Uterus (tissue), 4 donors: Measurements from ENCODE around the gene LNPEP. TPM values are rescaled to one million over a fixed set of nuclear protein-coding genes. Genes with fewer than 3 reads are reported as not detected.

ENCODE experiments used
- DNase-seq, 2 donors: peaks; one replicate each; pipeline ENCODE4 v3.0.0-alpha.2; 2019 to 2020
- H3K27ac ChIP-seq, 2 donors: fragments of 200-600 bp; sonication (generic); 1 replicate in 1 of 2; 2 replicates in 1 of 2; pipeline ENCODE4 v1.5.1; 2016 to 2018
- H3K27me3 ChIP-seq, 2 donors: fragments of 200-600 bp; sonication (generic); one replicate each; pipeline ENCODE4 v1.5.1; 2018 to 2019; ENCODE audit warnings: control low read depth in 1 of 2
- H3K36me3 ChIP-seq, 2 donors: fragments of 200-600 bp; sonication (generic); one replicate each; pipeline ENCODE4 v1.5.1; 2019; ENCODE audit warnings: control low read depth in 1 of 2
- H3K4me1 ChIP-seq, 2 donors: fragments of 200-600 bp; sonication (generic); one replicate each; pipeline ENCODE4 v1.5.1; 2018 to 2019; ENCODE audit warnings: control low read depth in 1 of 2
- H3K4me3 ChIP-seq, 2 donors: fragments of 200-600 bp; sonication (generic); 1 replicate in 1 of 2; 2 replicates in 1 of 2; pipeline ENCODE4 v1.5.1; 2018 to 2019; ENCODE audit warnings: mild to moderate bottlenecking in 1 of 2
- H3K9me3 ChIP-seq, 2 donors: fragments of 200-600 bp; sonication (generic); one replicate each; pipeline ENCODE4 v1.5.1; 2019; ENCODE audit warnings: control low read depth in 1 of 2
- POLR2A ChIP-seq, 2 donors: fragments of 450-650 bp; IDR thresholded peaks; one replicate each; pipeline ENCODE4 v1.6.1; 2016; ENCODE audit warnings: antibody characterized with exemption in 2 of 2, mild to moderate bottlenecking in 1 of 2, moderate library complexity in 1 of 2
- intact Hi-C: fragments of 100-400 bp; cut with DNase I; formaldehyde crosslinking; loops from one replicate; pipeline ENCODE4 v1.15.1; 2023; ENCODE audit warnings: low total_unique reads
- total RNA-seq, 4 donors: library from RNA; depleted of rRNA in 3 of 4; stranded (reverse); fragments of >200 nt in 3 of 4; gene quantifications; one replicate each; pipeline versions ENCODE4 v1.1.0 to v1.2.4, GENCODE V29; 2014 to 2023
- TF ChIP-seq, protein P1 (sequence below), 4 experiments: fragments of 200-600 bp in 2 of 4; fragments of 450-650 bp in 2 of 4; sonication (generic) in 2 of 4; IDR thresholded peaks; one replicate each; pipeline ENCODE4 v1.5.1; 2016 to 2019; ENCODE audit warnings: antibody characterized with exemption in 4 of 4, mild to moderate bottlenecking in 2 of 4, moderate library complexity in 1 of 4
- donor health status: DM: yes; HTN: yes; CAD: no.

LNPEP gene
- total RNA-seq, 4 donors from 2014 or later = 32.5 to 93.9 (median 51.1) TPM

DNA sequence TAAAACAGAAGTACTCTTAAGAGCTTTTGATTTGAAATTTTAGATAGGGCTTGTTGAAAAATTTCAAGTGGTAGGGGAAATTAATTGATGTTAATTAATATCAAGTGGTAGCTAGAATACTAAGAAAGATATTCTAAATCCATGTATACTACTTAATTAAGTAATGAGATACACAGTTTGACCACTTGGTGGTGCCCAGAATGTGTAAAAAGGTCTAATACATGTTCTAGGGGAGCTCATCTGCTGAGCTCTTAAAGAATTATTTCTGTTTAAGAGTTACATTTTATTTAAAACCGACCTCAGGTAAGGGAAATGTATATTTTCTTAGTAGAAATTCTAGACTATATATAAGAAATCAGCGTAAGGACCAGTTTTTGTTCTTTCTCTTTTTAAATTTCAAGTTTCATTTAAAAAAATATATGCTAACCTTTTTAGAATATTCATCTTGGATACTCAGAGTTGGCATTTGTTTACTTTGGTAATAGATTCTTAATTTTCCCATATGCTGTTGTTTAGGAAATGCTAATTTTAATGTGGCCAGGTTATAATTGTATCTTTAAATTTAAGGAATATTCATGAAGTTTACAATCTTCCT is 61.5 kb downstream of the LNPEP start:
- TF ChIP-seq POLR2A (IDR thresholded peaks at IDR 0.05) = no peak
- TF ChIP-seq, protein P1, sequence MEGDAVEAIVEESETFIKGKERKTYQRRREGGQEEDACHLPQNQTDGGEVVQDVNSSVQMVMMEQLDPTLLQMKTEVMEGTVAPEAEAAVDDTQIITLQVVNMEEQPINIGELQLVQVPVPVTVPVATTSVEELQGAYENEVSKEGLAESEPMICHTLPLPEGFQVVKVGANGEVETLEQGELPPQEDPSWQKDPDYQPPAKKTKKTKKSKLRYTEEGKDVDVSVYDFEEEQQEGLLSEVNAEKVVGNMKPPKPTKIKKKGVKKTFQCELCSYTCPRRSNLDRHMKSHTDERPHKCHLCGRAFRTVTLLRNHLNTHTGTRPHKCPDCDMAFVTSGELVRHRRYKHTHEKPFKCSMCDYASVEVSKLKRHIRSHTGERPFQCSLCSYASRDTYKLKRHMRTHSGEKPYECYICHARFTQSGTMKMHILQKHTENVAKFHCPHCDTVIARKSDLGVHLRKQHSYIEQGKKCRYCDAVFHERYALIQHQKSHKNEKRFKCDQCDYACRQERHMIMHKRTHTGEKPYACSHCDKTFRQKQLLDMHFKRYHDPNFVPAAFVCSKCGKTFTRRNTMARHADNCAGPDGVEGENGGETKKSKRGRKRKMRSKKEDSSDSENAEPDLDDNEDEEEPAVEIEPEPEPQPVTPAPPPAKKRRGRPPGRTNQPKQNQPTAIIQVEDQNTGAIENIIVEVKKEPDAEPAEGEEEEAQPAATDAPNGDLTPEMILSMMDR (IDR thresholded peaks at IDR 0.05) = peak in 3 of 4 experiments; percentile 18 to 39 (median 37)
- no peaks in the 10 kb centered on the region for H3K36me3 ChIP-seq
- intact Hi-C loops = no loop called here
- no peak overlapping the region for H3K4me3 ChIP-seq
- H3K9me3 ChIP-seq = no peaks in the 10 kb centered on the region
- no peaks in the 10 kb centered on the region for H3K27me3 ChIP-seq
- peak in 1 of 2 donors; percentile 16 for DNase-seq
- H3K27ac ChIP-seq = no peak overlapping the region
- no peaks in the 10 kb centered on the region for H3K4me1 ChIP-seq

DNA sequence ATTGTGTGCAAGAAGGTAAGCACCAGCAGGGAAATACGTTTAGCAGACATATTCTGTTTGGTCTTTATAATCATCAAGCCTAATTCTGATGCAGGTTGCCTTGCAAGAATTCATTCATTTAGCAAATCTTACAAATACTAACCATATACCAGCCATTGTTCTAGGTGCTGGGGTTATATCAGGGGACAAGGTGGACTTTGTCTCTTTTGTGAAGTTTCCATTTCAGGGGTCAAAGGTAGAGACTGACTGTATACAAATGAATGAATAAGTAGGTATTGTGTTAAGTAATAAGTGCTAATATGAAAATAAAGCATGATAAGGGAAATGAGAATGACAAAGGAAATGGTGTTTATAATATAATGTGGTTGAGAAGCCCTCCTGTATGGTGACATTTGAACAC is 64.0 kb downstream of the LNPEP start:
- no peak overlapping the region for H3K27ac ChIP-seq
- no peaks in the 10 kb centered on the region for H3K27me3 ChIP-seq
- TF ChIP-seq, protein P1 (IDR thresholded peaks at IDR 0.05) = no peak
- no peak for DNase-seq
- H3K4me1 ChIP-seq = no peaks in the 10 kb centered on the region
- intact Hi-C loops = no loop called here
- peaks cover 0 to 2% of the 10 kb centered on the region in 2 donors for H3K36me3 ChIP-seq
- H3K4me3 ChIP-seq = no peak overlapping the region
- H3K9me3 ChIP-seq = no peaks in the 10 kb centered on the region

DNA sequence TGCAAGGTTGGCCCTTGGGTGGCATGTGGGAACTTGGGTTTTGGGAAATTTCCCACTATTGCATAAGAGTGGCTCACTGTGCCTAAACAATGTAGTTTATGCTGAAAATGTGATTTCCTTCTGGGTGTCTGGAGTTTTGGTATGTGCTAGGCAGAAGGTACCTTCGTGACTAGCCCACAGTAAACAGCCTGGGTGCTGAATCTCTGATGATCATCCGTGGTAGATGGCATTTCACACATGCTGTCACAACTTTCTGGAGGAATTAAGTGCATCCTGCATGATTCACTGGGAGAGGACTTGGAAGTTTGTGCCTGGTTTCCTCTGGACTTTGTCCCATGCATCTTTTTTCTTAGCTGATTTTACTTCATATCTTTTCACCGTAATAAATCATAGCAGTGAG is 64.5 kb downstream of the LNPEP start:
- H3K4me1 ChIP-seq = no peaks in the 10 kb centered on the region
- no peak for DNase-seq
- TF ChIP-seq POLR2A (IDR thresholded peaks at IDR 0.05) = no peak
- TF ChIP-seq, protein P1 (IDR thresholded peaks at IDR 0.05) = no peak
- H3K36me3 ChIP-seq = peaks cover 0 to 2% of the 10 kb centered on the region in 2 donors
- H3K27ac ChIP-seq = no peak overlapping the region
- intact Hi-C loops = no loop called here
- H3K9me3 ChIP-seq = no peaks in the 10 kb centered on the region
- no peaks in the 10 kb centered on the region for H3K27me3 ChIP-seq
- H3K4me3 ChIP-seq = no peak overlapping the region

DNA sequence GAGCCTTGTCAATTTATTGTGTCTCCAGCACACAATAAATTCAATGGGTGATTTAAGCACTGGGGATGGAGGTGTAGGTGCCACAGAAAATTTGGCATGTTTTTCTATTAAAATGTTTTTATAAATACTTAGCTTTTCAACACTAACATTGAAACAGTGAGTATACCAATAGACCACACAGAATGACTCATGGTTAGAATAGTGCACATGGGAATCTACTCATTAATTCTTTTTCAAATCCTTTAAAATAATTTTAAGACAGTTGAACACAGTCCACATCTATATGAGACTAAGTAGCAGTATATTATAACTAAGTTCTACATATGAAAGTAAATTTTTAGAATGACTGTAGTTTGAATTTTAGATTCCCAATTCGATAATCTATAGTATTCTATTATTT is 67.1 kb downstream of the LNPEP start:
- H3K27me3 ChIP-seq = no peaks in the 10 kb centered on the region
- no peak overlapping the region for H3K27ac ChIP-seq
- no peaks in the 10 kb centered on the region for H3K4me1 ChIP-seq
- intact Hi-C loops = no loop called here
- peaks cover 0 to 2% of the 10 kb centered on the region in 2 donors for H3K36me3 ChIP-seq
- no peaks in the 10 kb centered on the region for H3K9me3 ChIP-seq
- TF ChIP-seq POLR2A (IDR thresholded peaks at IDR 0.05) = no peak
- TF ChIP-seq, protein P1 (IDR thresholded peaks at IDR 0.05) = no peak
- H3K4me3 ChIP-seq = no peak overlapping the region
- DNase-seq = no peak

DNA sequence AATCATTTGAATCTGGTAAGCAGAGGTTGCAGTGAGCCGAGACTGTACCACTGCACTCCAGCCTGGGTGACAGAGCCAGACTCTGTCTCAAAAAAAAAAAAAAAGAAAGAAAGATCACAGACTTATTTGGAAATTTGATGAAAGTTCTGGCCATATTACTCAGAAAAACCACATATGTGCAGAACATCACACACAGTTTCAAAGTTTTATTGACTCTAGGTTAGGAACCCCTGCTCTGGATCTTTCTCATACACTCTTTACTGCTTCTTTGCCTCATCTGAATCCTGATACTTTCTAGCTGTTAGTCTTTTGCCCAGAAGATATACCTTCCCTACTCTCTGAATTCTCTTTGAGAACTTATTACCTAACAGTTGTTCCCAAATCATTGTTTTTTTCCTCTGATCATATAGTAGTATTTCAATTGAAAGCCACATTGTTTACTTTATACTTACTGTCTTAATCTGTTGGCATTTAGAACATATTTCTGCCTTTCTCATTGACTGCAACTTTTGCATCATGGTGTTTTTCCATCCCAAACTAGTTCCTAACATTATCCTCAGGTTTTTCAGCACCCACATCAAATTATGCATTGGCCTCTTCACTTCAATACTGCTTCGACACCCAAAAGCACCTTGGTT is 68.7 kb downstream of the LNPEP start:
- H3K27ac ChIP-seq = no peak overlapping the region
- H3K4me1 ChIP-seq = no peaks in the 10 kb centered on the region
- intact Hi-C loops = no loop called here
- H3K4me3 ChIP-seq = no peak overlapping the region
- TF ChIP-seq, protein P1 (IDR thresholded peaks at IDR 0.05) = no peak
- TF ChIP-seq POLR2A (IDR thresholded peaks at IDR 0.05) = no peak
- peaks cover 0 to 2% of the 10 kb centered on the region in 2 donors for H3K36me3 ChIP-seq
- no peak for DNase-seq
- H3K27me3 ChIP-seq = no peaks in the 10 kb centered on the region
- no peaks in the 10 kb centered on the region for H3K9me3 ChIP-seq
